Inflammatory macrophage treated with lipopolysaccharide for 1 hour (primary cell): ENCODE data around the gene PDLIM7.
"Not testable (repeated sequence)": the region's sequence is repeated elsewhere in the genome, so short reads cannot be mapped to it uniquely, and the experiment has no call there.

Experiments used
- DNase-seq, 2 donors: peaks; one replicate each; pipeline ENCODE4 v3.0.0-alpha.2; 2020 to 2022

The PDLIM7 gene

GRCh38 chr5:177490311-177490991 lies 7.0 kb downstream of the PDLIM7 start:
- no peak for DNase-seq

- DNase-seq = no peak
These were observed 8.2 kb downstream of the PDLIM7 start for GRCh38 chr5:177489119-177489716.

GRCh38 chr5:177487975-177488374 lies 9.4 kb downstream of the PDLIM7 start:
- no peak for DNase-seq

- no peak for DNase-seq
These were observed 10.3 kb downstream of the PDLIM7 start for GRCh38 chr5:177487144-177487543.

GRCh38 chr5:177486256-177486655 lies 11.1 kb downstream of the PDLIM7 start:
- no peak for DNase-seq

- DNase-seq = not testable (repeated sequence)
These were observed 11.7 kb downstream of the PDLIM7 start for GRCh38 chr5:177485753-177486152.

GRCh38 chr5:177484902-177485549 lies 12.4 kb downstream of the PDLIM7 start:
- no peak for DNase-seq

- DNase-seq = no peak
These were observed 13.2 kb downstream of the PDLIM7 start for GRCh38 chr5:177483994-177484901.

- no peak for DNase-seq
These were observed 14.4 kb downstream of the PDLIM7 start for GRCh38 chr5:177483042-177483441.

- no peak for DNase-seq
These were observed 15.0 kb downstream of the PDLIM7 start for GRCh38 chr5:177482359-177482795.

GRCh38 chr5:177479774-177480173 lies 17.6 kb downstream of the PDLIM7 start:
- DNase-seq = peak; percentile 41

- peak; percentile 67 to 76 for DNase-seq
These were observed 18.4 kb downstream of the PDLIM7 start for GRCh38 chr5:177478711-177479646.

- DNase-seq = no peak
These were observed 19.5 kb downstream of the PDLIM7 start for GRCh38 chr5:177477701-177478477.

- DNase-seq = no peak
These were observed 20.7 kb downstream of the PDLIM7 start for GRCh38 chr5:177476531-177477233.

- no peak for DNase-seq
These were observed 21.6 kb downstream of the PDLIM7 start for GRCh38 chr5:177475563-177476427.

GRCh38 chr5:177474846-177475562 lies 22.4 kb downstream of the PDLIM7 start:
- no peak for DNase-seq

GRCh38 chr5:177474002-177474476 lies 23.4 kb downstream of the PDLIM7 start:
- no peak for DNase-seq

- no peak for DNase-seq
These were observed 23.9 kb downstream of the PDLIM7 start, which contains the start of gene DBN1 for GRCh38 chr5:177473443-177474001. DBN1 (minus strand) TSS chr5:177473634; CDS start chr5:177473521, 113 bp downstream.
